ENCODE data around the gene ENPP3. TPM values are rescaled to one million over a fixed set of nuclear protein-coding genes. Genes with fewer than 3 reads are reported as not detected.

Gene ENPP3
- total RNA-seq (2014; rRNA removed; shearing (Covaris generic)) (not detected in 2 replicates), polyA plus RNA-seq (2016; fragmentation: Nextera tagmentation; extraction: Ambion mirVana) (not detected in 2 replicates)

- Histone ChIP-seq H3K4me1 (ENCODE audit: insufficient read depth) (no peaks in the 10 kb centered on the region), H3K4me2 (ENCODE audit: unreplicated experiment) (no peak within 1 kb of the TSS)
Observed at GRCh38 chr6:131636880-131637792, at the start of gene ENPP3. TSS of gene ENPP3 (plus strand) at chr6:131637302. CDS start at chr6:131637385, 83 bp downstream.

DNA sequence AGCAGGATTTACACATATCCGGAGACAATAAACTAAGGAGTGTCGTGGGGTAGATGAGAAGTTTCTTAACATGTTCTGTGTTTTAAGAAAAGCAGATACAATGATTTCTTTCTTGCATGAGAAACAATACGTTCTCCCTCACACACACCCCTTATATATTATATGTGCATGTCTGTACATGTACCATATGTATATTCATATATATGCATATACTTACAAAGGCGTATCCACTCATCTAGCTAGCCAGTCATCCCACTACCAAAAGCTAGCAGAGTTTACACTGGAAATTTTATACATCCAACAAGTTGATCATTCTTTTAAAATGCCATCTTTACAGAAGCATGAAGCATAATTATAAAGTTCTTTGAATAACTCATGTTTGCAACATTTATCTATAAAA lies 49.2 kb upstream of the ENPP3 start:
- DNase-seq: no peak

More at GRCh38 chr6:131636880-131637792, at the start of gene ENPP3:
- H3K27me3 ChIP-seq (replicated peaks; ENCODE audit: insufficient read depth): no peaks in the 10 kb centered on the region
- H3K79me2 ChIP-seq (ENCODE audit: insufficient read depth): no peaks in the 10 kb centered on the region
- H3K9me3 ChIP-seq (ENCODE audit: low read depth): no peaks in the 10 kb centered on the region
- no peaks in the 10 kb centered on the region for H3K9me2 ChIP-seq (ENCODE audit: insufficient read depth)
- H3K9ac ChIP-seq: no peak within 1 kb of the TSS
- no peaks in the 10 kb centered on the region for H3K36me3 ChIP-seq (ENCODE audit: low read depth)
- no peak for DNase-seq
- H2AFZ ChIP-seq: no peak within 1 kb of the TSS
- WGBS, 2 experiments (ENCODE audit: low coverage in 1 of 2, low lambda C conversion rate in 2 of 2, missing lambda C conversion rate in 2 of 2): 77 to 81% methylated on average over 10 of the region's 10 CpGs
- no peaks in the 10 kb centered on the region for H3F3A ChIP-seq (ENCODE audit: insufficient read depth)
- no peak for TF ChIP-seq EZH2 (IDR thresholded peaks at IDR 0.05; ENCODE audit: insufficient read depth, poor library complexity, severe bottlenecking)
- TF ChIP-seq EZH2phosphoT487 (IDR thresholded peaks at IDR 0.05; ENCODE audit: insufficient read depth, low read depth): no peak
- no peak within 1 kb of the TSS for H3K27ac ChIP-seq
- H3K4me3 ChIP-seq: no peak within 1 kb of the TSS
- in situ Hi-C loops (cut with MboI): no loop called here
- no peaks in the 10 kb centered on the region for H4K20me1 ChIP-seq (ENCODE audit: insufficient read depth)

DNA sequence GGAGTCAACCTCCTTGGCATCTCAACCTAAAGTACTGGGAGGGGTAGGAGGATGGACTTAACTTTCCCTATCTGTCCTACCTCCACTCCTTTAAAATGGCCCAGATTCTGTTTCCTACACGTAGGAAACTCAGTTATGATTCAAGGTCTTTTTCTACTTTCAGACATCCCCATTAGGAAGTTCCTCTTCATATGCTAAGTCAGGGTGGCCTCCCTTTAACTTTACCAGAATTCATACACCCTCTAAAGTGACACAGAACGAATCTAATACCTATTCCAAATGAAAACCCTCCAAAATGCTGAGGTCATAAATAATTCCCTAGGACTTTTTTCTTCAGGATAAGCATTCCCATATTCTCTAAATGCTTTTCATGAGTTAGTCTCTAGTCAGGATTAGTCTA lies 48.5 kb upstream of the ENPP3 start:
- Histone ChIP-seq H3K4me3 (no peak overlapping the region), H3F3A (ENCODE audit: insufficient read depth) (no peaks in the 10 kb centered on the region), H3K9me2 (ENCODE audit: insufficient read depth) (no peaks in the 10 kb centered on the region), H3K9ac (no peak overlapping the region), H3K27ac (no peak overlapping the region), H3K9me3 (ENCODE audit: low read depth) (no peaks in the 10 kb centered on the region), H3K4me2 (ENCODE audit: unreplicated experiment) (no peak overlapping the region), H3K79me2 (ENCODE audit: insufficient read depth) (no peaks in the 10 kb centered on the region), H4K20me1 (ENCODE audit: insufficient read depth) (no peaks in the 10 kb centered on the region), H3K4me1 (ENCODE audit: insufficient read depth) (no peaks in the 10 kb centered on the region), H3K36me3 (ENCODE audit: low read depth) (peaks cover 72% of the 10 kb centered on the region), H3K27me3 (replicated peaks; ENCODE audit: insufficient read depth) (no peaks in the 10 kb centered on the region), H2AFZ (no peak overlapping the region)
- 65 to 67% methylated on average over 2 of the region's 2 CpGs for WGBS, 2 experiments (ENCODE audit: low coverage in 1 of 2, low lambda C conversion rate in 2 of 2, missing lambda C conversion rate in 2 of 2)
- TF ChIP-seq EZH2phosphoT487 (IDR thresholded peaks at IDR 0.05; ENCODE audit: insufficient read depth, low read depth) (no peak), EZH2 (IDR thresholded peaks at IDR 0.05; ENCODE audit: insufficient read depth, poor library complexity, severe bottlenecking) (no peak)
- in situ Hi-C loops (cut with MboI): no loop called here
- DNase-seq: no peak

More for the DNA sequence above, 49.2 kb upstream of the ENPP3 start:
- no peak overlapping the region for H3K4me2 ChIP-seq (ENCODE audit: unreplicated experiment)
- no peaks in the 10 kb centered on the region for H3K9me2 ChIP-seq (ENCODE audit: insufficient read depth)
- no peak overlapping the region for H3K27ac ChIP-seq
- in situ Hi-C loops (cut with MboI): no loop called here
- H3K4me3 ChIP-seq: no peak overlapping the region
- H3K79me2 ChIP-seq (ENCODE audit: insufficient read depth): no peaks in the 10 kb centered on the region
- no peaks in the 10 kb centered on the region for H3K4me1 ChIP-seq (ENCODE audit: insufficient read depth)
- WGBS, 2 experiments (ENCODE audit: low coverage in 1 of 2, low lambda C conversion rate in 2 of 2, missing lambda C conversion rate in 2 of 2): 84 to 90% methylated on average over 4 of the region's 4 CpGs
- H3F3A ChIP-seq (ENCODE audit: insufficient read depth): no peaks in the 10 kb centered on the region
- H4K20me1 ChIP-seq (ENCODE audit: insufficient read depth): no peaks in the 10 kb centered on the region
- H3K9me3 ChIP-seq (ENCODE audit: low read depth): no peaks in the 10 kb centered on the region
- H3K9ac ChIP-seq: no peak overlapping the region
- H3K36me3 ChIP-seq (ENCODE audit: low read depth): peaks cover 74% of the 10 kb centered on the region
- H2AFZ ChIP-seq: no peak overlapping the region
- H3K27me3 ChIP-seq (replicated peaks; ENCODE audit: insufficient read depth): no peaks in the 10 kb centered on the region
- TF ChIP-seq EZH2 (IDR thresholded peaks at IDR 0.05; ENCODE audit: insufficient read depth, poor library complexity, severe bottlenecking): no peak
- TF ChIP-seq EZH2phosphoT487 (IDR thresholded peaks at IDR 0.05; ENCODE audit: insufficient read depth, low read depth): no peak

DNA sequence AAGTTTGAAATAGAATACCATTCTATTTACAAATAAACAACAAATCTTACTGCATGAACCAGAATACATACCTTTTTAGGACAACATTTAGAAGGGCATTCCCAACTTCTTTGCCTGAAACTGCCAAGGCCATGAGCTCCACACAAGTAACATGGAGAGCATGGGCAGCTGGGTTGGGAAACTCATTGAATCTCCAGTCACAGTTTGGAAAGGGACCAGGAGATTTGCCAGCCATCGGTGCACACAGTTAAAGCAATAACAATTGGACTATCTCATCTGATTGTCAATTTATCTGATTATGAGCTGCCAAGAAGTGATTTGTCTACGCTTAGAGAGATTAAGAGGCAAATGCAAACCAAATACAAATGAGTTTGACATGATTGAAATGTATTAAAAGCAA lies 44.2 kb upstream of the ENPP3 start:
- peaks cover 85% of the 10 kb centered on the region for H3K36me3 ChIP-seq (ENCODE audit: low read depth)
- no peak for DNase-seq
- TF ChIP-seq EZH2phosphoT487 (IDR thresholded peaks at IDR 0.05; ENCODE audit: insufficient read depth, low read depth): no peak
- TF ChIP-seq EZH2 (IDR thresholded peaks at IDR 0.05; ENCODE audit: insufficient read depth, poor library complexity, severe bottlenecking): no peak

More for the DNA sequence above, 44.2 kb upstream of the ENPP3 start:
- H3K79me2 ChIP-seq (ENCODE audit: insufficient read depth): no peaks in the 10 kb centered on the region
- 72 to 80% methylated on average over 2 of the region's 2 CpGs for WGBS, 2 experiments (ENCODE audit: low coverage in 1 of 2, low lambda C conversion rate in 2 of 2, missing lambda C conversion rate in 2 of 2)
- in situ Hi-C loops (cut with MboI): no loop called here
- H3K4me3 ChIP-seq: no peak overlapping the region
- H3K27ac ChIP-seq: no peak overlapping the region
- no peaks in the 10 kb centered on the region for H3K9me2 ChIP-seq (ENCODE audit: insufficient read depth)
- H3F3A ChIP-seq (ENCODE audit: insufficient read depth): no peaks in the 10 kb centered on the region
- H3K9me3 ChIP-seq (ENCODE audit: low read depth): no peaks in the 10 kb centered on the region
- no peaks in the 10 kb centered on the region for H4K20me1 ChIP-seq (ENCODE audit: insufficient read depth)
- H3K4me1 ChIP-seq (ENCODE audit: insufficient read depth): no peaks in the 10 kb centered on the region
- no peak overlapping the region for H3K4me2 ChIP-seq (ENCODE audit: unreplicated experiment)
- H3K9ac ChIP-seq: no peak overlapping the region
- no peaks in the 10 kb centered on the region for H3K27me3 ChIP-seq (replicated peaks; ENCODE audit: insufficient read depth)
- no peak overlapping the region for H2AFZ ChIP-seq

Measured in GM23248 (cell line).